Measurements from ENCODE around the gene MAFG.
A peak's percentile ranks its signal among the peaks of the same experiment; 100 is the strongest.
"Not testable (repeated sequence)": the region's sequence is repeated elsewhere in the genome, so short reads cannot be mapped to it uniquely, and the experiment has no call there.

The MAFG gene

GRCh38 chr17:81922566-81923301 lies 4.8 kb downstream of the MAFG start:
- DNase-seq = no peak

DNA sequence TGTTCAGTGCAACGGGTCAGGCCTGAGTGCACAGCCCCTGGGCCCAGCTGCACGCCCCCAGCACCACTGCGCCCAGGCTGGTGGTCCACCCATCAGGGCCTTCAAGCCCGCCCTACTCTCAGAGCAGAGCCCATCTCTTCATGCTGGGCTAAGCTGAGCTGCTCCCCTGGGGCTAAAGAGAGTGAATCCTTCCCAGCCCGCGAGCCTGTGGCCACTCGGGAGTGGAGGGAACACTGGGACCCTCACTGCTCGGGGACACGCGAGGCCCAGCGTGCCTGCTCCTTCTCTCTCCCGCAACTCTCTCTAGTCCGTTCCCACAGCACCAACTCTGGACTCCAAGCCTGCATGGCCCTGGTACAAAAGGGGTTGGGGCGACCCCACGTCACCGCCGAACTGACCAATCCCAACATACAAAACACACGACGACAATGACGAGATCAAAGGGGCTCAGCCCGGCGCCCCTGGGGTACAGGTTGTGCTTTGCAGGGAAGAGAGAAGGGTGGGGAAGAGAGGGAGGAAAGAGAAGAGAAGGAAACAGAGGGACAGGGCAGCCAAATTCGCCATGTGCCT lies 5.5 kb downstream of the MAFG start:
- no peak for DNase-seq

- DNase-seq = no peak
Measured at GRCh38 chr17:81921537-81921862, 6.0 kb downstream of the MAFG start.

GRCh38 chr17:81920612-81921536 lies 6.7 kb downstream of the MAFG start:
- DNase-seq = no peak

DNA sequence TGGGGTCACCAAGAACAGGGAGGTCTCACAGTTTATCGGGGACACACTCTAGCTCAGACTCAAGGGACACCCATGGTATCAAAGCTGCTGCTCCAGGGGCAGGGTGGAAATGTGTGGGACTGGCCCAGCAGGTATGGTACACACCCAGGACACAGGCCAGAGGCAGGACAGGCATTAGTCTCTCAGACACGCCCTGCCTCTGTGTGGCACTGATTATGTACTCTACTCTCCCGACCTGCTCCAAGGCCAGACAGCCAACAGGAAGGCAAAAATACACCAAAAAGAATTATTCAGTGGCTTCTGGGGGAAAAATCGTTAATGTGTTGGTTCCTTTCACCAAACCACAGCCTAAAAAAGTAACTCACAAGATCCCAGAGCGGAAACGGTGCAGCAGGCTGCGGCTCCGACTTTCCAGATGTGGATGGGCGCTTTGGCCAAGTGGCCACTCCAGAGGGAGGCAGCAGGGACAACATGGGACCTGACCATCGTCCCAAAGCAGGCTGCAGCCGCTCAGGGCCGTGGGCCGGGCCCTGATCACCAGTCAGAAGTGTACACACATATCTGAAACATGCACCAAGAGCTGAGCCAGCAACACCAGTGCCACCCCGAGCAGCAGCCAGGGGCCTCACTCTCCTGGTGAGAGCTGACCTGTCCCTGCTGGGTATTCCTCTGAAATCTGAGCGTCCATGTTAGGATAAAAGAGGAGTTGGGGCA lies 8.5 kb downstream of the MAFG start:
- DNase-seq = no peak

- DNase-seq = not testable (repeated sequence)
Measured at GRCh38 chr17:81918333-81918669, 9.2 kb downstream of the MAFG start.

DNA sequence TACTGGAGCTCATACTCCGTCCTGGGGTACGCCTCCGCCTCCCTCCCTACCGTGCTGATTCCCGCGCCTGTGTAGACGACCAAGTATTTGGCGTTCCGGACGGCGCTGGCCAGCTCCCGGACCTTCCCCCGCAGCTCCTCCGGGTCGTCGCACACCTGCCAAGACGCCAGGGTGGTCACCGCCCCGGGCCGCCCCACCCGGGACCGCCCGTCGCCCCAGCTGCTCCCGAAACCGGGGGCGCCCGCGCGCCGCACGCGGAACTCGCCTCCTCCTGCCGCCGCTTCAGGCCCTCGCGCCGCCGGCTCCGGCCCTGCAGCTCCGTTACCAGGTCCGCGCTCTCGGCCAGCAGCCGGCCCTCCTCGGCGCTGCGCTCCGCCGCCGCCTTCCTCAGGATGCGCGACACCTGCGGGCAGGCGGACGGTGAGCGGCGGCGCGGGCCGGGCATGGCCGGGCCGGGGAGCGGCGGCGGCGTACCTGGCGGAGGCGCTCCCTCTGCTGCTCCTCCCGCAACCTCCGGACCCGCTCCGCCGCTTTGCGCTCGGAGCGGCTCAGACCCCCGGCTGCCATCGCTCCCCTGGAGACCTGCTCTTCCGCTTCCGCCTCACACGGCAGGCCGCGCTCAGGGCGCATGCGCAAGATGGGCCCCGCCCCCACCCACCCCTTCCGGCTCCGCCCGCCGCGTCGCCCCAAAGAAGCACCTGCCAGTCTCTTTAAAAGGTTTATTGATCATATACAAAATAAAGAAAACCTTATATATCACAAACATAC lies 9.8 kb downstream of the MAFG start, which contains the start of gene SIRT7:
Gene SIRT7 (minus strand): TSS at position 612 of the 768 bp plus-strand sequence. CDS start 45 bp downstream, at position 567.
- DNase-seq = peak; percentile 79

DNA sequence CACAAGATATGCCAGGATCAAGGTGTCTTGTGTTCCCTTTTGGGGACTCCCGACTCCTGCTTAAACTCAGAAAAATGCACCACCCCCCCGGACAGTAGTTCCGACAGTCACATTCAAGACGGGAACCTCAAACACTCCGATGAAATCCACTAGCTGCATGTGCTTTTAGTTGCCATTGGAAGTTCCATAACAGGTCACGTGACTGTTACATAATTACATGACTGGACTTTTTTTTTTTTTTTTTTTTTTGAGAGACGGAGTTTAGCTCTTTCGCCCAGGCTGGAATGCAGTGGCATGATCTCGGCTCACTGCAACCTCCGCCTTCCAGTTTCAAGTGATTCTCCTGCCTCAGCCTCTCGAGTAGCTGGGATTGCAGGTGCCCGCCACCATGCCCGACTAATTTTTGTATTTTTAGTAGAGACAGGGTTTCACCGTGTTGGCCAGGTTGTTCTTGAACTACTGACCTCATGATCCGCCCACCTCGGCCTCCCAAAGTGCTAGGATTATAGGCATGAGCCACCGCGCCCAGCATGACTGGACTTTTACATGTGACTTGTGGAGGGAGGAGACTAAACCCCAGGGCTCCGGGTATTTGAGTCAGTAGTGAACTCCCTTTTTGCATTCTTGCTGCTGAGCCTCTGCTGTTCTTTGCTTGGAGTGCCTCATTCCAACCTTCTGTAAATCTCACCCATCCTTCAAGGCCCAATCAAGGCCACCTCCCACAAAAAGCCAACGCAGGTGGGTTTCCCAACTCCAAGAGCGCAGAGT lies 11.1 kb downstream of the MAFG start:
- no peak for DNase-seq

DNA sequence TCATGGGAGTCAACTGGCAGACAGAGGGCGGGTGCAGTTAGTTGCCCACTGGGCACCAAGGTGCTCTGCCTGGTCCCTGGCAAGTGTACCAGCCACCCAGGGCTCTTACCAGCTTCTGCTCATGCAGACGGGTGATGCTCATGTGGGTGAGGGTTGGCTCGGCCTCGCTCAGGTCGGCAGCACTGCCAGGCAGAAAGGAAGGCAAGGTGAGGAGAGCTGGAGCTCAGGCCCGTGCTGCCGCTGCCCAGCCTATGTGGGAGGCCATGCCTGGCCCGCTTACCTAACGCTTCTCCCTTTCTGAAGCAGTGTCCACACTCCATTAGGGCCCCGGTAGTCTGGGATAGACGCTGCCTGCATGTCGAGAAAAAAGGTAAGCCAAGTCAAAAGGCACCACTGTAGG lies 12.2 kb downstream of the MAFG start:
- no peak for DNase-seq

DNA sequence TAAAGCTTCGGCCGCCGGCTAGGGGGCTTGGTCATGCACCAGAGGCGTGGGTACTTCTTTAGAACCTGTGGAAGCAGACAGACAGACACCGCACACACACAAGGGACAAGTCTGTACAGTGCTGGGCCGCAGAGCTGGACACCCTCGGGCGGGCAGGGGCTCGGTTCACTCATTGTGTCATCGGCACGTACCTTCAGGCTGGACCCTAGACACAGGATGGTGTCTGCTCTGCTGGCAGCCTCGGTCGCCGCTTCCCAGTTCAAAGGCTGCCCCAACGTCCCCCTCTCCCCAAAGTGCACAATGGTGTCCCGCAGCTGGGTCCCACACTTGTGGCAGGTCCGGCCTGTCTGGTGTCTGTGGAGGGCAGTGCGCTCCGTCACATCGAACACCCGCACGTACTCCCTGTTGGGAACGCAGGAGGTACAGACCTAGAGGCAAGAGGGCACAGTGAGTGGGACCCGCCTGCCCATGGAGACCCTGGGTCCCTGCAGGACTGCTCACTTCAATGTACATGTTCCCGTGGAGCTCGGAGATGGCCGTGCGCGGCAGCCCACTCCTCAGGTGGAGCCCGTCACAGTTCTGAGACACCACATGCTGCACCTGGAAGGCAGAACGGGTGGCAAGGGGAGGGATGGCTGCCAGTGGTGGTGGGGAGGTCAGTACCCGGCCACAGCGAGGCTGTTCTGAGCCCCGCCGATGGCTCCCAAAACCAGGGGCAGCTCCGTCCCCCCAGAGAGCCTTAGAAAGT lies 13.3 kb downstream of the MAFG start:
- no peak for DNase-seq

DNA sequence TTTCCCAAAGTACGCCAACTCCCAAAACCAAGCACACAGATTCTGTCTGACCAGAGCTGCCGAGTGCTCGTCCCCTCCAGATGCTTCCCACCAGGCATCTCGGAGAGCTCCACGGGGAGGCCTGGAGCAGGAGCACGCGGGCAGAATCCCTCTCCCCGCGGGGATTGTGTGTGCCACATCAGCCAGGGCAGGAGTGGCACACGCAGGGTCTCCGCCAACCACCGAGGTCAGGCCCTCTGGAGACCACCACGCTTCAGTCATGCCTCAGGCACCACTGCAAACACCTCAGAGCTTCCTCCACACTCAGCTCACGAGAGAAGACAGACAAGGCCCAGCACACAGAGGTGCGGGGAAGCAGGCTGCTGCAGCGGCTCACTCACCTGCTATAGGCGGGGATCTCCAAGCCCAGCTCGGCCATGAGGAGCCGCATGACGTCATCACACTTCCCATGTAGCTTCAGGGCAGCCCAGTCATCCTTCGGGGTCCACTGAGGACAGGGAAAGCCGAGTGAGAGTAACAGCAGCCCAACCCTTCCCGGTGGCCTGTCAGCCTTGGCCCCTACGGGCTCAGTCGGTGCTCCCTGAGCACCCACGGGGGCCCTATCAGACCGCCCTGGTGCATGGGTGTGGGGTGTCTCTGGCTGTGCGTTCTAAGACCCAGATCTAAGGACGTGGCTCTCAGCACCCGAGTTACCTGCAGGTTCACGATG lies 14.0 kb downstream of the MAFG start:
- no peak for DNase-seq

DNA sequence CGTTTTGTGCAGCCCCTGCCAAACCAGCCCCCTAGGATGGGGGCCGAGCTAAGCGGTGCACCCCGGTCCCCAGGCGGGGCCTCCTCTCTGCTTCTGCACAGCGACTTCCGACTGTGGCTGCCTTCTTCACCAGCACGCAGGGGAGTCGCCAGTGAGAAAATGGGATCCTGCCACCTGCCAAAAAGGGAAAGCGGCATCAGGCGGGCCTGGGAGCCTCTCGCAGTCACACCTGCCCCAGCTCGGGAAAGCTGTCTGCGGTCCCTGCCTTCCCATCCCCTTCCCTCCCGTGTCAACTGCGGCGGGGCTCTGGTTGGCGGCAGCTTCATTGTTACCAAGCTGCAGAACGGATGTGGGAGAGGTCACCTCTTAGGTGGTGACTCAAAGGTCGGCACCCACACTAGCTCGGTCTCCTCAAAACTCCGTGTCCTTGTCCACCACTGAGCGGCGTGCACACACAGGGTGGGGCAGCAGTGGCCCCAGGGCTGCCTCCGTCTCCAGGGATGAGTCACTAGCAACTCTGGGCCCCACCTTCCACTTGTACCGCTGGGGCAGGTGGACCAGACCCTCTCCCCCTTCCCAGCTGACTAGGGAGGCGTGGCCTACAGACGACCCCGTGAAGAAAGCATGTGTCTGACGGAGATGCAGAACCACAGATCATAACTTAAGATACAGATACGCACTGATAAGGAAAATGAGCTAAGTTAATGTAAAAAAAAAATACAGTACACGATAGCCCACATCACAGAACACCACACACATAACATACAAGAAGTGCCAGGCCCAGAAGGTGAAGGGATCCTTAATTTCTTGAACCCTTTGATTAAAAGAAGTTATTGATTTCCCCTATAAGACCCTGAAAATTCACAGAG lies 14.9 kb downstream of the MAFG start:
- DNase-seq = no peak

- DNase-seq = no peak
Measured at GRCh38 chr17:81911969-81912368, 15.6 kb downstream of the MAFG start.

DNA sequence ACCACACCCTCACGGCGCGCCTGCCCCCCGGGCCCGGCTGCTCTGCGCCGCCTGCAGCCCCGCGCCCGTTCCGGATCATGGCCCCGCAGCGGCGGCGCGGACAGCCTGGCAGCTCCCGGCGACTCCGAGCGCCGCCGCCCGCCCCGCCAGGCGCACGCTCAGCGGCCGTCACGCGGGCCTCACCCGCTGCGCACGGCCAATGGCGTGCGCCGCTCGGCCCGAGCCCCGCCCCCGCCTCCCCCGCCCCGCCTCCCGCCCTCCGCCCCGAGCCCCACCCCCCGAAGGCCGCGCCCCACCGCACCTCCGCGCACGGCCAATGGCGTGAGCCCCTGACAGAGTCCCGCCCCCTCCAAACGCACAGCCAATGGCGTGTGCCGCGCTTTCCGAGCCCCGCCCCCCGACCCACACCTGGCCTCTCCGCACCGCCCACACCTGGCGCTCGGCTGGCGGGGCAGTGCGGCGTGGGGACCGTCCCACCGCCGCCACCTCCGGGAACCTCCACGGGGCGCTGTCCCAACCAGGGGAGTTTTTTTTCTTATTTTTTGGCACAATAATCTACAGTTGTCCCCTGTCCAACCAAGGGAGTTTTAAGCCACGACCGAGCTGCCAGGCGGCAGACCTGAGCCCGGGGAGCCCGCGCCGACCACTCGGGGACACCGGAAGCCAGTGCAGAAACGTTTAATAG lies 16.1 kb downstream of the MAFG start, which contains the start of gene PCYT2:
Gene PCYT2 (minus strand): TSS at position 123 of the 685 bp plus-strand sequence. CDS start 44 bp downstream, at position 79.
- DNase-seq = peak; percentile 93

GRCh38 chr17:81910840-81911276 lies 16.7 kb downstream of the MAFG start:
- no peak for DNase-seq

- no peak for DNase-seq
Measured at GRCh38 chr17:81909966-81910839, 17.3 kb downstream of the MAFG start.

DNA sequence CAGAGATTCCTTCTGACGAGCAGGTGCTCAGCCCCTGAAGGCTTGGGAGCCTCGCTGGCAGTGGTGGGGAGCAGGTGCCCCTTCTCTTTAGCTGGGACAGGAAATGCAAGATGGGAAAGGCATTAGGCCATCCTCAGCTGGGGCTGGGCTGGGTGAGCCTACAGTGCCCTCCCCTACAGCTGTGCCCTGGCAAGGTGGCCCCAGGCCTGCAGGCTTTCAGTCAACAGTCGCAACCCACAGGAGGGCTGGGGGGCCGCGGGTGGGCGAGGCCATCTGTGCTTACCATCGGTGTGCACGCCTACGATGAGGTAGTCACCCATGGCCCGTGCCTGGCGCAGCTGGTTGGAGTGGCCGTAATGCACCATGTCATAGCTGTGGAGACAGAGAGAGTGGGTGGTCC lies 18.3 kb downstream of the MAFG start:
- DNase-seq = no peak
